HCT116 (cell line): Measurements from ENCODE around the gene GTF3C5. TPM values are rescaled to one million over a fixed set of nuclear protein-coding genes. Genes with fewer than 3 reads are reported as not detected.

ENCODE experiments used
- ATAC-seq: fragments of 200-7000 bp; cut with Tn5 transposase; 2 replicates; pipeline ENCODE4 v1.9.1; 2020; ENCODE audit warnings: mild to moderate bottlenecking, moderate library complexity
- BruUV-seq: library from RNA; stranded (reverse); fragments of 400-500 nt; replicated peaks from 2 replicates; lab custom pipeline; 2021; lab: Mats Ljungman, UMichigan
- CTCF ChIA-PET: fragments of 300-600 bp; sonication (Branson Sonifier 250); formaldehyde crosslinking; loops from one replicate; lab custom pipeline; 2021; ENCODE audit warnings: antibody characterized with exemption; lab: Charles Lee
- POLR2A ChIA-PET: fragments of 300-600, 350-600 bp; sonication (Branson Sonifier 250); formaldehyde crosslinking; loops from one replicate; lab custom pipeline; 2021; ENCODE audit warnings: antibody characterized with exemption; lab: Charles Lee
- RAD21 ChIA-PET, 2 experiments: fragments of 300-600 bp; sonication (Branson Sonifier 250); formaldehyde crosslinking; loops; one replicate each; lab custom pipeline; 2023; ENCODE audit warnings: low total read pairs in 2 of 2; ENCODE audit not compliant: uncharacterized antibody in 2 of 2, unreplicated experiment in 2 of 2, low non-redundant PET in 1 of 2; lab: Charles Lee
- DNase-seq: peaks from one replicate; pipeline ENCODE4 v3.0.0-alpha.2; 2010; ENCODE audit warnings: low read depth, low spot score
- H2AFZ ChIP-seq: fragments of 200-600 bp; shearing (Covaris generic), sonication (generic); 2 replicates; pipeline ENCODE4 v1.6.1; 2017; ENCODE audit warnings: low read depth, mixed run types, mixed read lengths, antibody characterized with exemption, low read length; ENCODE audit not compliant: poor library complexity, severe bottlenecking
- H3K27ac ChIP-seq: 2 replicates; pipeline ENCODE4 v1.5.1; 2012; ENCODE audit warnings: low read depth, low read length
- H3K27me3 ChIP-seq: fragments of 200-600 bp; sonication (generic); 2 replicates; pipeline ENCODE4 v1.6.1; 2016; ENCODE audit warnings: mixed run types, low read length, mixed read lengths; ENCODE audit not compliant: insufficient read depth
- H3K36me3 ChIP-seq, 2 experiments: fragments of 200-500 bp in 1 of 2; fragments of 200-600 bp in 1 of 2; sonication (Bioruptor generic) in 1 of 2; sonication (generic) in 1 of 2; 2 replicates each; pipeline versions ENCODE4 v1.5.1 to v1.6.1; 2014 to 2016; ENCODE audit warnings: low read length in 2 of 2, inconsistent platforms in 1 of 2, mixed read lengths in 1 of 2, mixed run types in 1 of 2; ENCODE audit not compliant: insufficient read depth in 2 of 2, control insufficient read depth in 1 of 2
- H3K4me1 ChIP-seq, 2 experiments: fragments of 200-600 bp in 1 of 2; sonication (generic) in 1 of 2; 2 replicates each; pipeline versions ENCODE4 v1.5.1 to v1.6.1; 2012 to 2017; ENCODE audit warnings: low read length in 2 of 2, inconsistent platforms in 1 of 2, mild to moderate bottlenecking in 1 of 2, mixed read lengths in 1 of 2, mixed run types in 1 of 2, moderate library complexity in 1 of 2; ENCODE audit not compliant: insufficient read depth in 2 of 2, control insufficient read depth in 1 of 2
- H3K4me2 ChIP-seq: fragments of 200-600 bp; sonication (generic); 2 replicates; pipeline ENCODE4 v1.6.1; 2017; ENCODE audit warnings: mixed run types, low read length, mixed read lengths
- H3K4me3 ChIP-seq, 2 experiments: fragments of 200-600 bp in 1 of 2; sonication (generic) in 1 of 2; replicated peaks in 1 of 2; 2 replicates each; pipeline ENCODE4 v1.5.1; 2011 to 2016; ENCODE audit warnings: low read length in 2 of 2, control low read depth in 1 of 2, low read depth in 1 of 2, mild to moderate bottlenecking in 1 of 2, mixed read lengths in 1 of 2, mixed run types in 1 of 2
- H3K79me2 ChIP-seq: fragments of 200-600 bp; sonication (generic); 2 replicates; pipeline ENCODE4 v1.6.1; 2017; ENCODE audit warnings: mild to moderate bottlenecking, mixed run types, low read length, moderate library complexity, mixed read lengths; ENCODE audit not compliant: insufficient read depth
- H3K9ac ChIP-seq: fragments of 200-600 bp; sonication (generic); 2 replicates; pipeline ENCODE4 v1.6.1; 2016; ENCODE audit warnings: low read length, mixed read lengths
- H3K9me2 ChIP-seq: fragments of 200-600 bp; sonication (generic), shearing (Covaris generic); 2 replicates; pipeline ENCODE4 v1.6.1; 2017; ENCODE audit warnings: mixed run types, mild to moderate bottlenecking, moderate library complexity; ENCODE audit not compliant: insufficient read depth
- H3K9me3 ChIP-seq, 2 experiments: fragments of 200-500 bp in 1 of 2; fragments of 200-600 bp in 1 of 2; sonication (Bioruptor generic) in 1 of 2; sonication (generic) in 1 of 2; 2 replicates each; pipeline ENCODE4 v1.6.1; 2014 to 2017; ENCODE audit warnings: low read length in 2 of 2, mixed read lengths in 2 of 2, inconsistent platforms in 1 of 2, low read depth in 1 of 2, mild to moderate bottlenecking in 1 of 2, mixed run types in 1 of 2, moderate library complexity in 1 of 2; ENCODE audit not compliant: control insufficient read depth in 1 of 2, insufficient read depth in 1 of 2
- H4K20me1 ChIP-seq: fragments of 200-600 bp; sonication (generic), shearing (Covaris generic); 2 replicates; pipeline ENCODE4 v1.6.1; 2017; ENCODE audit warnings: mixed run types, mild to moderate bottlenecking, moderate library complexity; ENCODE audit not compliant: insufficient read depth
- CBX3 ChIP-seq: IDR thresholded peaks from 2 replicates; pipeline ENCODE4 v1.6.1; 2012; ENCODE audit warnings: low read depth
- CEBPB ChIP-seq: IDR thresholded peaks from 2 replicates; pipeline ENCODE4 v1.6.1; 2012; ENCODE audit warnings: low read depth
- EGR1 ChIP-seq: IDR thresholded peaks from 2 replicates; pipeline ENCODE4 v1.6.1; 2012; ENCODE audit warnings: low read depth
- ELF1 ChIP-seq: IDR thresholded peaks from 2 replicates; pipeline ENCODE4 v1.6.1; 2012; ENCODE audit warnings: low read depth, borderline replicate concordance
- EZH2 ChIP-seq: fragments of 200-600 bp; sonication (generic); IDR thresholded peaks from 2 replicates; pipeline ENCODE4 v1.6.1; 2017; ENCODE audit warnings: antibody characterized with exemption, mixed run types
- EZH2phosphoT487 ChIP-seq: fragments of 200-600 bp; IDR thresholded peaks from 2 replicates; pipeline ENCODE4 v1.6.1; 2018; ENCODE audit warnings: antibody characterized with exemption, borderline replicate concordance
- FOSL1 ChIP-seq: IDR thresholded peaks from 2 replicates; pipeline ENCODE4 v1.6.1; 2012; ENCODE audit warnings: low read depth
- JUND ChIP-seq: IDR thresholded peaks from 2 replicates; pipeline ENCODE4 v1.6.1; 2012
- POLR2A ChIP-seq: IDR thresholded peaks from 2 replicates; pipeline ENCODE4 v1.7.0; 2011; ENCODE audit warnings: borderline replicate concordance; ENCODE audit not compliant: insufficient read depth, insufficient read length; ENCODE audit errors: extremely low read depth
- POLR2AphosphoS5 ChIP-seq: IDR thresholded peaks from 2 replicates; pipeline ENCODE4 v1.6.1; 2011; ENCODE audit warnings: mild to moderate bottlenecking, low read depth, low read length, moderate library complexity
- RAD21 ChIP-seq: IDR thresholded peaks from 2 replicates; pipeline ENCODE4 v1.6.1; 2012; ENCODE audit warnings: low read depth, mild to moderate bottlenecking
- REST ChIP-seq: IDR thresholded peaks from 2 replicates; pipeline ENCODE4 v1.6.1; 2012; ENCODE audit warnings: low read depth
- SIN3A ChIP-seq: IDR thresholded peaks from 2 replicates; pipeline ENCODE4 v1.6.1; 2012; ENCODE audit warnings: low read depth
- SP1 ChIP-seq: IDR thresholded peaks from 2 replicates; pipeline ENCODE4 v1.6.1; 2012; ENCODE audit warnings: low read depth
- SRF ChIP-seq: IDR thresholded peaks from 2 replicates; pipeline ENCODE4 v1.6.1; 2012; ENCODE audit warnings: low read depth
- YY1 ChIP-seq: IDR thresholded peaks from 2 replicates; pipeline ENCODE4 v1.6.1; 2011; ENCODE audit warnings: low read length, low read depth, moderate library complexity, mild to moderate bottlenecking; ENCODE audit not compliant: insufficient replicate concordance; ENCODE audit errors: extremely low read depth
- ZFX ChIP-seq: fragments of 450-650 bp; IDR thresholded peaks from 2 replicates; pipeline ENCODE4 v1.6.1; 2017
- ZNF274 ChIP-seq: fragments of 200-500 bp; sonication (Bioruptor generic); IDR thresholded peaks from 2 replicates; pipeline ENCODE4 v1.6.1; 2014; ENCODE audit warnings: mild to moderate bottlenecking, low read depth, low read length, inconsistent platforms
- intact Hi-C: fragments of 100-400 bp; cut with micrococcal nuclease; formaldehyde crosslinking; loops from 2 replicates; pipeline ENCODE4 v1.10.0; 2022
- total RNA-seq: library from RNA; stranded (reverse); gene quantifications from one replicate; pipeline ENCODE4 v1.2.1, GENCODE V29; 2021; ENCODE audit not compliant: unreplicated experiment

The GTF3C5 gene
- total RNA-seq, 1 experiment from 2014 or later: 95.1 TPM

- ChIA-PET RAD21 (no interaction called here), POLR2A (no interaction called here), CTCF (no interaction called here)
- no peak for ATAC-seq
- H3K9me2 ChIP-seq: no peaks in the 10 kb centered on the region
- no peak overlapping the region for H3K27ac ChIP-seq
- H3K9me3 ChIP-seq: no peaks in the 10 kb centered on the region
- H3K36me3 ChIP-seq: no peaks in the 10 kb centered on the region
- H3K27me3 ChIP-seq: no peaks in the 10 kb centered on the region
- H3K4me3 ChIP-seq: no peak overlapping the region
- no peak overlapping the region for H2AFZ ChIP-seq
- BruUV-seq: no TSS peak
- DNase-seq: no peak
- peaks cover 0 to 2% of the 10 kb centered on the region in 2 experiments; a peak in 1 of 4 replicates for H3K4me1 ChIP-seq
- intact Hi-C loops: no loop called here
- H3K4me2 ChIP-seq: no peak overlapping the region
- H3K79me2 ChIP-seq: no peaks in the 10 kb centered on the region
- no peaks in the 10 kb centered on the region for H4K20me1 ChIP-seq
- H3K9ac ChIP-seq: no peak overlapping the region
- TF ChIP-seq ELF1 (no peak), CBX3 (no peak), EZH2 (no peak), JUND (no peak), FOSL1 (no peak), EZH2phosphoT487 (no peak), CEBPB (no peak), SIN3A (no peak), ZNF274 (no peak), SP1 (no peak), SRF (no peak), REST (no peak), ZFX (no peak), YY1 (no peak), EGR1 (no peak), POLR2AphosphoS5 (no peak), POLR2A (no peak), RAD21 (no peak)
These were observed 33.7 kb downstream of the GTF3C5 start for GRCh38 chr9:133064241-133065069.
